GM12878 (cell line): ENCODE measurements around the gene PTPRB. TPM values are rescaled to one million over a fixed set of nuclear protein-coding genes. Genes with fewer than 3 reads are reported as not detected.

Source experiments
- ATAC-seq: fragments of 200-7000 bp; cut with Tn5 transposase; 3 replicates; pipeline ENCODE4 v1.9.1; 2020; ENCODE audit warnings: mild to moderate bottlenecking, moderate library complexity
- Bru-seq: library from RNA; stranded (reverse); fragments of 400-500 nt; gene quantifications from one replicate; lab custom pipeline; 2021; lab: Mats Ljungman, UMichigan
- BruChase-seq, 2 experiments: library from RNA; stranded (reverse); fragments of 400-500 nt; gene quantifications; one replicate each; lab custom pipeline; 2021; lab: Mats Ljungman, UMichigan
- BruUV-seq: library from RNA; stranded (reverse); fragments of 400-500 nt; replicated peaks from 2 replicates; lab custom pipeline; 2021; lab: Mats Ljungman, UMichigan
- CTCF ChIA-PET: fragments of 300-600 bp; sonication (Branson Sonifier 250); formaldehyde crosslinking; extraction: SDS; loops from one replicate; lab custom pipeline; 2021; ENCODE audit warnings: inconsistent platforms; lab: Yijun Ruan, JAX
- POLR2A ChIA-PET: fragments of 350-600 bp; formaldehyde crosslinking; extraction: SDS; loops from one replicate; lab custom pipeline; 2021; ENCODE audit warnings: inconsistent platforms; lab: Charles Lee
- RAD21 ChIA-PET: fragments of 300-600 bp; sonication (Branson Sonifier 250); formaldehyde crosslinking; loops from one replicate; lab custom pipeline; 2023; ENCODE audit warnings: antibody characterized with exemption; ENCODE audit not compliant: unreplicated experiment; lab: Charles Lee
- SMC1A ChIA-PET: fragments of 300-600 bp; sonication (Branson Sonifier 250); formaldehyde crosslinking; loops from one replicate; lab custom pipeline; 2023; ENCODE audit not compliant: unreplicated experiment, uncharacterized antibody; lab: Charles Lee
- DNase-seq: peaks from one replicate; pipeline ENCODE4 v3.0.0-alpha.2; 2011; ENCODE audit warnings: low read depth, low spot score
- FAIRE-seq: peaks from 3 replicates; lab custom pipeline; 2011; peaks lifted over from hg19 to GRCh38; lab: Jason Lieb, UNC
- H2AFZ ChIP-seq: 2 replicates; pipeline ENCODE4 v1.6.0; 2011; ENCODE audit warnings: low read depth, low read length, control low read depth; ENCODE audit not compliant: control insufficient read depth
- H3K27ac ChIP-seq: 2 replicates; pipeline ENCODE4 v1.5.1; 2011; ENCODE audit warnings: control low read depth; ENCODE audit not compliant: control insufficient read depth, insufficient read depth
- H3K27me3 ChIP-seq, 2 experiments: replicated peaks in 1 of 2; 2 replicates each; pipeline versions ENCODE4 v1.6.0 to v1.6.1; 2011; ENCODE audit warnings: low read length in 1 of 2; ENCODE audit not compliant: control insufficient read depth in 2 of 2, insufficient read depth in 2 of 2
- H3K36me3 ChIP-seq, 2 experiments: 2 replicates each; pipeline ENCODE4 v1.5.1; 2011; ENCODE audit warnings: low read length in 1 of 2; ENCODE audit not compliant: control insufficient read depth in 2 of 2, insufficient read depth in 2 of 2
- H3K4me1 ChIP-seq: 2 replicates; pipeline ENCODE4 v1.6.1; 2011; ENCODE audit warnings: mild to moderate bottlenecking, low read length, moderate library complexity, mixed read lengths; ENCODE audit not compliant: control insufficient read depth, insufficient read depth
- H3K4me2 ChIP-seq: 2 replicates; pipeline ENCODE4 v1.6.0; 2011; ENCODE audit warnings: control low read depth; ENCODE audit not compliant: control insufficient read depth, insufficient read depth
- H3K4me3 ChIP-seq: fragments of 200-600 bp; sonication (generic); 2 replicates; pipeline ENCODE4 v1.5.1; 2016
- H3K79me2 ChIP-seq: 2 replicates; pipeline ENCODE4 v1.6.0; 2011; ENCODE audit warnings: low read length; ENCODE audit not compliant: control insufficient read depth, insufficient read depth
- H3K9ac ChIP-seq: 2 replicates; pipeline ENCODE4 v1.8.0; 2011; ENCODE audit warnings: low read length, control low read depth, mixed read lengths; ENCODE audit not compliant: control insufficient read depth, insufficient read depth
- H3K9me3 ChIP-seq: replicated peaks from 3 replicates; pipeline ENCODE4 v1.5.1; 2011; ENCODE audit warnings: mild to moderate bottlenecking, low read length; ENCODE audit not compliant: control insufficient read depth, insufficient read depth
- H4K20me1 ChIP-seq: 2 replicates; pipeline ENCODE4 v1.6.0; 2011; ENCODE audit not compliant: control insufficient read depth, insufficient read depth
- SREBF2 ChIP-seq: IDR thresholded peaks from 2 replicates; pipeline ENCODE4 v1.6.1; 2012; ENCODE audit warnings: mild to moderate bottlenecking, low read length
- TARDBP ChIP-seq: IDR thresholded peaks from 2 replicates; pipeline ENCODE4 v1.6.1; 2016; ENCODE audit warnings: borderline replicate concordance
- WGBS: methylation state at CpG from one replicate; pipeline ENCODE4 v1.1.6; 2016; ENCODE audit warnings: low lambda C conversion rate; ENCODE audit not compliant: insufficient replicate concordance, insufficient coverage; ENCODE audit errors: missing lambda C conversion rate; 5-methylcytosine and 5-hydroxymethylcytosine counted together
- in situ Hi-C: fragments of 300-500 bp; cut with MboI; formaldehyde crosslinking; loops from 9 replicates; pipeline ENCODE4 v1.14.3; 2018; ENCODE audit warnings: mixed read lengths
- intact Hi-C: fragments of 100-400 bp; cut with micrococcal nuclease; formaldehyde crosslinking; loops from one replicate; pipeline ENCODE4 v1.14.2; 2022; ENCODE audit not compliant: unreplicated experiment
- long read RNA-seq, 2 experiments: library from polyadenylated mRNA; unstranded; transcript quantifications; one replicate each; pipeline ENCODE4 v2.0.0, GENCODE V29; 2019 to 2020
- polyA minus RNA-seq, 3 experiments: library from RNA; depleted of rRNA, polyadenylated mRNA; stranded (reverse); fragments of >200 nt; gene quantifications; 2 replicates each; pipeline ENCODE4 v1.2.3, GENCODE V29; 2011
- polyA plus RNA-seq, 11 experiments: library from polyadenylated mRNA; depleted of rRNA in 4 of 11; unstranded in 6 of 11; stranded (reverse) in 5 of 11; fragments of >200 nt; fragmentation: Nextera tagmentation in 4 of 11; fragmentation: Illumina TruSeq in 1 of 11; extraction: Ambion mirVana in 4 of 11; extraction: Trizol in 1 of 11; gene quantifications; 1 replicate in 1 of 11; 2 replicates in 10 of 11; pipeline versions ENCODE4 v1.2.1 to v1.2.3, GENCODE V29; 2011 to 2016; ENCODE audit warnings: inconsistent platforms in 2 of 11, missing spikeins in 2 of 11, low read depth in 1 of 11
- total RNA-seq, 4 experiments: library from RNA; depleted of rRNA in 3 of 4; stranded (reverse); fragments of >200 nt in 3 of 4; fragmentation: Illumina TruSeq in 1 of 4; extraction: Trizol in 1 of 4; gene quantifications; 2 replicates each; pipeline versions ENCODE4 v1.2.1 to v1.2.3, GENCODE V29; 2013 to 2021
- TF ChIP-seq, protein P1 (sequence below): fragments of 450-650 bp; IDR thresholded peaks from 2 replicates; pipeline ENCODE4 v1.6.1; 2016; ENCODE audit warnings: mild to moderate bottlenecking, moderate library complexity, borderline replicate concordance

PTPRB gene
- 3.1 and 4.0 TPM in 2 replicates for total RNA-seq (2013; cell fraction: nucleolus; rRNA removed)
- total RNA-seq (2014; rRNA removed): 0.06 and 0.11 TPM in 2 replicates
- total RNA-seq (2014; rRNA removed; fragmentation: Illumina TruSeq; extraction: Trizol): 0.04 and 0.28 TPM in 2 replicates
- total RNA-seq (2021): 0.10 and 0.37 TPM in 2 replicates
- 0.07 TPM for polyA plus RNA-seq (2011; ENCODE audit: low read depth)
- polyA plus RNA-seq (2011; rRNA removed): 0.33 and 0.35 TPM in 2 replicates
- 0.13 and 0.18 TPM in 2 replicates for polyA plus RNA-seq (2011; cell fraction: cytosol; rRNA removed)
- 0.79 and 0.94 TPM in 2 replicates for polyA plus RNA-seq (2011; cell fraction: nucleus; rRNA removed)
- polyA plus RNA-seq (2012): 0.18 and 0.20 TPM in 2 replicates
- polyA plus RNA-seq (2014; fragmentation: Illumina TruSeq; extraction: Trizol): 0.03 TPM in 1 of 2 replicates, not detected in the other
- under 1 TPM; 0.04 to 0.05 TPM for polyA plus RNA-seq (2014; fragmentation: Nextera tagmentation; extraction: Ambion mirVana)
- 0.05 TPM in 1 of 2 replicates, not detected in the other for polyA plus RNA-seq (2014; rRNA removed)
- polyA plus RNA-seq (2016; fragmentation: Nextera tagmentation; extraction: Ambion mirVana): under 1 TPM; 0.13 to 0.29 TPM
- 0.88 and 0.98 TPM in 2 replicates for polyA minus RNA-seq (2011; rRNA and poly(A)+ RNA removed)
- polyA minus RNA-seq (2011; cell fraction: cytosol; rRNA and poly(A)+ RNA removed): 0.10 TPM in 1 of 2 replicates, not detected in the other
- 2.4 and 2.8 TPM in 2 replicates for polyA minus RNA-seq (2011; cell fraction: nucleus; rRNA and poly(A)+ RNA removed)
- percentile 3 among the genes with signal in this experiment for Bru-seq, nascent RNA
- percentile 2 among the genes with signal in this experiment for BruChase-seq, experiment 1, labeled RNA remaining after a 6-hour chase
- percentile 1 among the genes with signal in this experiment for BruChase-seq, experiment 2, labeled RNA remaining after a 2-hour chase
- long read RNA-seq, experiment 1, partial matches to known transcripts: 0 of 1 reads
- long read RNA-seq, experiment 1, other reads (novel, unspliced or antisense): 1 of 1 reads
- long read RNA-seq, experiment 2, partial matches to known transcripts: 0 of 7 reads
- long read RNA-seq, experiment 2, other reads (novel, unspliced or antisense): 7 of 7 reads

DNA sequence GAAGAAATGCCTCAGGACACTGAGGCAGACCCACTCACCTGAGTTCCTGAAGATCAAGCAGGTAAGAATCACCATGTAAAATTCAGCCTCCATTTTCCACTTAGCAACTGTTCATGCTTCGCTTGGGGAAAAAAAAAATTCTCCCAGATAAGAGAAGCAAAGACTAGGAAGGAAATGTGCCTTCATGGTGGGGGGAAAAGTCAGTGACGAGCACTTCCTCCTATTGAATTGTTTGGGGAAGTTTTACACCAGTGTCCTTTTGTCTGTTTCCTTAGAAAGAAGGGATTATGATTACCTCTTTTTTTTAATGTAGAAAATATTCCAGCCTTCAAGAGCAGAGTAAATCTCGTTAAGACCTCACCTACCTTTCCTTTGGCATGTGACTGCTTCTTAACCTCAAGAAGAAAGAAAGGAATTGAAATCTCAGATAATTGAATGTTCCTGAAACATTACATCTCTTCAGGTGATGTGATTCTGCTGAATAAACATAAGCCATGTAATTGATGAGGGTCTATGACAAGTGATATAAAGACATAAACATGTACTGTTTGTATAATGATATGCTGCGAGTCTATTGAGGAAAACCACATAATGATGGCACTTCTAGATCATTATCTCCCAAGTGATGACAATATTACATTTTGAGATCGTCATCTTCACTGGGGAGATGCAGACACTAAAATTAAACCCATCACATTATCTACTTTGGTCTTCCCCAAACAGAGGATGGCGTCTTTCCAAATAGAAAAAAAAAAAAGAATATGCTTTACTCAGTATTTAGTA is at the start of gene PTPRB:
TSS of gene PTPRB (minus strand) at position 127 of the 783 bp plus-strand sequence. CDS start at position 93, 34 bp downstream.
- POLR2A ChIA-PET: no interaction called here
- Histone ChIP-seq H4K20me1 (no peaks in the 10 kb centered on the region), H3K9ac (no peak within 1 kb of the TSS), H3K9me3 (no peaks in the 10 kb centered on the region), H3K4me1 (no peaks in the 10 kb centered on the region), H3K27ac (no peak within 1 kb of the TSS), H3K79me2 (no peaks in the 10 kb centered on the region), H3K4me2 (no peak within 1 kb of the TSS), H2AFZ (no peak within 1 kb of the TSS), H3K27me3 (no peaks in the 10 kb centered on the region), H3K36me3 (no peaks in the 10 kb centered on the region), H3K4me3 (no peak within 1 kb of the TSS)
- DNase-seq (no peak), FAIRE-seq (no peak), ATAC-seq (no peak)
- RAD21 ChIA-PET: no interaction called here
- SMC1A ChIA-PET: no interaction called here
- no TSS peak for BruUV-seq
- CTCF ChIA-PET: interaction anchor here (0.7 kb wide), 1 partner anchor 412 kb away, joined by 3 read pairs; no protein-coding TSS in a partner anchor
- TF ChIP-seq, protein P1, sequence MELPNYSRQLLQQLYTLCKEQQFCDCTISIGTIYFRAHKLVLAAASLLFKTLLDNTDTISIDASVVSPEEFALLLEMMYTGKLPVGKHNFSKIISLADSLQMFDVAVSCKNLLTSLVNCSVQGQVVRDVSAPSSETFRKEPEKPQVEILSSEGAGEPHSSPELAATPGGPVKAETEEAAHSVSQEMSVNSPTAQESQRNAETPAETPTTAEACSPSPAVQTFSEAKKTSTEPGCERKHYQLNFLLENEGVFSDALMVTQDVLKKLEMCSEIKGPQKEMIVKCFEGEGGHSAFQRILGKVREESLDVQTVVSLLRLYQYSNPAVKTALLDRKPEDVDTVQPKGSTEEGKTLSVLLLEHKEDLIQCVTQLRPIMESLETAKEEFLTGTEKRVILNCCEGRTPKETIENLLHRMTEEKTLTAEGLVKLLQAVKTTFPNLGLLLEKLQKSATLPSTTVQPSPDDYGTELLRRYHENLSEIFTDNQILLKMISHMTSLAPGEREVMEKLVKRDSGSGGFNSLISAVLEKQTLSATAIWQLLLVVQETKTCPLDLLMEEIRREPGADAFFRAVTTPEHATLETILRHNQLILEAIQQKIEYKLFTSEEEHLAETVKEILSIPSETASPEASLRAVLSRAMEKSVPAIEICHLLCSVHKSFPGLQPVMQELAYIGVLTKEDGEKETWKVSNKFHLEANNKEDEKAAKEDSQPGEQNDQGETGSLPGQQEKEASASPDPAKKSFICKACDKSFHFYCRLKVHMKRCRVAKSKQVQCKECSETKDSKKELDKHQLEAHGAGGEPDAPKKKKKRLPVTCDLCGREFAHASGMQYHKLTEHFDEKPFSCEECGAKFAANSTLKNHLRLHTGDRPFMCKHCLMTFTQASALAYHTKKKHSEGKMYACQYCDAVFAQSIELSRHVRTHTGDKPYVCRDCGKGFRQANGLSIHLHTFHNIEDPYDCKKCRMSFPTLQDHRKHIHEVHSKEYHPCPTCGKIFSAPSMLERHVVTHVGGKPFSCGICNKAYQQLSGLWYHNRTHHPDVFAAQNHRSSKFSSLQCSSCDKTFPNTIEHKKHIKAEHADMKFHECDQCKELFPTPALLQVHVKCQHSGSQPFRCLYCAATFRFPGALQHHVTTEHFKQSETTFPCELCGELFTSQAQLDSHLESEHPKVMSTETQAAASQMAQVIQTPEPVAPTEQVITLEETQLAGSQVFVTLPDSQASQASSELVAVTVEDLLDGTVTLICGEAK: no peak
- TF ChIP-seq TARDBP: no peak
- no peak for TF ChIP-seq SREBF2
- intact Hi-C loops (no loop called here), in situ Hi-C loops (no loop called here)
- 18% methylated on average over 6 of the region's 6 CpGs for WGBS
